HEK293T (cell line): ENCODE results near the gene KRT2.

ENCODE experiments used
- ARNT ChIP-seq: fragments of 450-650 bp; IDR thresholded peaks from 2 replicates; pipeline ENCODE4 v1.6.1; 2017; ENCODE audit warnings: mild to moderate bottlenecking
- ELF4 ChIP-seq: fragments of 450-650 bp; IDR thresholded peaks from 2 replicates; pipeline ENCODE4 v1.6.1; 2017; ENCODE audit warnings: antibody characterized with exemption
- FOXM1 ChIP-seq: fragments of 450-650 bp; IDR thresholded peaks from 2 replicates; pipeline ENCODE4 v1.6.1; 2017; ENCODE audit warnings: mild to moderate bottlenecking, borderline replicate concordance
- L3MBTL2 ChIP-seq: fragments of 450-650 bp; conservative IDR thresholded peaks from 2 replicates; pipeline ENCODE4 v1.6.1; 2016; ENCODE audit warnings: mild to moderate bottlenecking
- NFRKB ChIP-seq: fragments of 450-650 bp; IDR thresholded peaks from 2 replicates; pipeline ENCODE4 v1.6.1; 2016; ENCODE audit warnings: mild to moderate bottlenecking, moderate library complexity
- PKNOX1 ChIP-seq: fragments of 450-650 bp; IDR thresholded peaks from 2 replicates; pipeline ENCODE4 v1.6.1; 2016
- SP1 ChIP-seq: fragments of 450-650 bp; IDR thresholded peaks from 2 replicates; pipeline ENCODE4 v1.6.1; 2017
- SUZ12 ChIP-seq: fragments of 450-650 bp; IDR thresholded peaks from 2 replicates; pipeline ENCODE4 v1.6.1; 2016; ENCODE audit warnings: mild to moderate bottlenecking
- TARDBP ChIP-seq: fragments of 450-650 bp; IDR thresholded peaks from 2 replicates; pipeline ENCODE4 v1.6.1; 2016

DNA sequence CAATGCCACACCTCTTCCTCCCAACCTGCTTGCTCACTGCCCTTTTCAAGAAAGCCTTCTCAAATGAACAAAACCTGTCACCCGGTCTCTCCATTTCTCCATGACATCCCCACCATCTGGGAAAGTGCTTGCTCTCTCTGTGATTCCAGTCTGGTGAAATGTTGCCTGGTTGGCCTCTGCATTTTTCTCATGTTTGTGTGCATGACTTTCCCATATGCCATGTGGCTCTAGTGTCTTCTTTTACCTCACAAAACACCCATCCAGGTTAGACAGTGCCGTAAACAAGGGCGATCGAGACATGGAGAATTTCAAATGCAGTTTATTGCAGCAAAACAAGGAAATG, 22.4 kb upstream of the KRT2 start:
- no peak for TF ChIP-seq ELF4
- TF ChIP-seq FOXM1, result no peak
- no peak for TF ChIP-seq SP1
- TF ChIP-seq ARNT, result no peak
- TF ChIP-seq NFRKB, result no peak
- TF ChIP-seq TARDBP, result no peak
- TF ChIP-seq PKNOX1, result no peak
- no peak for TF ChIP-seq SUZ12
- TF ChIP-seq L3MBTL2, result no peak
